SK-N-SH treated with all-trans-retinoic acid at 6 μM for 48 hours (cell line): ENCODE data around the gene SVOPL.

Experiments
- ATAC-seq: fragments of 200-7000 bp; cut with Tn5 transposase; 3 replicates; pipeline ENCODE4 v1.9.1; 2020; ENCODE audit warnings: mild to moderate bottlenecking, moderate library complexity
- BACH2 ChIP-seq: fragments of 250-450 bp; sonication (Bioruptor Pico); IDR thresholded peaks from 2 replicates; pipeline ENCODE4 v1.9.0; 2021; ENCODE audit warnings: mild to moderate bottlenecking, borderline replicate concordance
- CREB5 ChIP-seq: fragments of 250-450 bp; sonication (Bioruptor Pico); IDR thresholded peaks from 2 replicates; pipeline ENCODE4 v1.5.1; 2020; ENCODE audit warnings: low read depth, mild to moderate bottlenecking, moderate library complexity
- CSDC2 ChIP-seq: fragments of 250-450 bp; sonication (Bioruptor Pico); IDR thresholded peaks from 2 replicates; pipeline ENCODE4 v1.5.0; 2020; ENCODE audit warnings: mild to moderate bottlenecking, moderate library complexity
- ESRRG ChIP-seq: fragments of 250-450 bp; sonication (Bioruptor Pico); IDR thresholded peaks from 2 replicates; pipeline ENCODE4 v1.6.1; 2021; ENCODE audit warnings: mild to moderate bottlenecking
- GLIS3 ChIP-seq: fragments of 250-450 bp; sonication (Bioruptor Pico); IDR thresholded peaks from 2 replicates; pipeline ENCODE4 v1.5.0; 2020; ENCODE audit warnings: mild to moderate bottlenecking, moderate library complexity
- ISL1 ChIP-seq: fragments of 250-450 bp; sonication (Bioruptor Pico); IDR thresholded peaks from 2 replicates; pipeline ENCODE4 v2.1.2; 2022; ENCODE audit warnings: mild to moderate bottlenecking, moderate library complexity
- OSR1 ChIP-seq: fragments of 250-450 bp; sonication (Bioruptor Pico); IDR thresholded peaks from 2 replicates; pipeline ENCODE4 v1.8.0; 2022; ENCODE audit warnings: moderate library complexity, mild to moderate bottlenecking, inconsistent platforms
- PATZ1 ChIP-seq: fragments of 250-450 bp; sonication (Bioruptor Pico); IDR thresholded peaks from 2 replicates; pipeline ENCODE4 v1.8.0; 2020; ENCODE audit warnings: mild to moderate bottlenecking, moderate library complexity, borderline replicate concordance
- POU6F1 ChIP-seq: fragments of 250-450 bp; sonication (Bioruptor Pico); IDR thresholded peaks from 2 replicates; pipeline ENCODE4 v1.8.0; 2021; ENCODE audit warnings: low read depth, mild to moderate bottlenecking, moderate library complexity, borderline replicate concordance
- PPARA ChIP-seq: fragments of 250-450 bp; sonication (Bioruptor Pico); IDR thresholded peaks from 2 replicates; pipeline ENCODE4 v1.5.0; 2020; ENCODE audit warnings: mild to moderate bottlenecking, borderline replicate concordance
- RARB ChIP-seq: fragments of 250-450 bp; sonication (Bioruptor Pico); IDR thresholded peaks from 2 replicates; pipeline ENCODE4 v1.8.0; 2021; ENCODE audit warnings: mild to moderate bottlenecking, moderate library complexity
- SNAI2 ChIP-seq: fragments of 250-450 bp; sonication (Bioruptor Pico); IDR thresholded peaks from 2 replicates; pipeline ENCODE4 v1.5.0; 2020; ENCODE audit warnings: mild to moderate bottlenecking, moderate library complexity
- TCF4 ChIP-seq: fragments of 250-450 bp; sonication (Bioruptor Pico); IDR thresholded peaks from 2 replicates; pipeline ENCODE4 v1.8.0; 2021; ENCODE audit warnings: mild to moderate bottlenecking, moderate library complexity, borderline replicate concordance
- TOX ChIP-seq: fragments of 250-450 bp; sonication (Bioruptor Pico); IDR thresholded peaks from 2 replicates; pipeline ENCODE4 v1.8.0; 2021; ENCODE audit warnings: mild to moderate bottlenecking, moderate library complexity, borderline replicate concordance
- TSHZ2 ChIP-seq: fragments of 250-450 bp; sonication (Bioruptor Pico); IDR thresholded peaks from 2 replicates; pipeline ENCODE4 v1.5.0; 2020; ENCODE audit warnings: mild to moderate bottlenecking, moderate library complexity
- ZC3H10 ChIP-seq: fragments of 250-450 bp; sonication (Bioruptor Pico); IDR thresholded peaks from 2 replicates; pipeline ENCODE4 v1.5.1; 2021; ENCODE audit warnings: mild to moderate bottlenecking, moderate library complexity
- ZFP3 ChIP-seq: fragments of 250-450 bp; sonication (Bioruptor Pico); IDR thresholded peaks from 2 replicates; pipeline ENCODE4 v1.5.0; 2020; ENCODE audit warnings: mild to moderate bottlenecking, moderate library complexity
- ZFP30 ChIP-seq: fragments of 450-650 bp; formaldehyde crosslinking; IDR thresholded peaks from 2 replicates; pipeline ENCODE4 v1.5.0; 2022; ENCODE audit warnings: mild to moderate bottlenecking, moderate library complexity
- ZNF70 ChIP-seq: fragments of 450-650 bp; formaldehyde crosslinking; IDR thresholded peaks from 2 replicates; pipeline ENCODE4 v1.5.0; 2020; ENCODE audit warnings: mild to moderate bottlenecking, moderate library complexity
- ZNF8 ChIP-seq: fragments of 450-650 bp; formaldehyde crosslinking; IDR thresholded peaks from 2 replicates; pipeline ENCODE4 v1.5.0; 2020; ENCODE audit warnings: mild to moderate bottlenecking, moderate library complexity

SVOPL gene

GRCh38 chr7:138661069-138661635 is 40.0 kb downstream of the SVOPL start (continued):
- TF ChIP-seq CREB5: no peak
- TF ChIP-seq POU6F1: 0 out of 2 replicates have a peak, but pooled peaks have one; percentile 12
- peak; percentile 53; the same call in 1 of the 2 replicates for TF ChIP-seq SNAI2 (CRISPR knock-in tag)
- no peak for TF ChIP-seq RARB (CRISPR knock-in tag)
- TF ChIP-seq ZC3H10 (CRISPR knock-in tag): no peak
- TF ChIP-seq ZFP30 (CRISPR knock-in tag): no peak
- TF ChIP-seq TSHZ2 (CRISPR knock-in tag): peak; percentile 77
- no peak for TF ChIP-seq TCF4 (CRISPR knock-in tag)
- TF ChIP-seq CSDC2 (CRISPR knock-in tag): no peak

- no peak for ATAC-seq
- TF ChIP-seq TCF4 (CRISPR knock-in tag) (no peak), ZNF8 (CRISPR knock-in tag) (no peak), ISL1 (CRISPR knock-in tag) (no peak), POU6F1 (no peak), SNAI2 (CRISPR knock-in tag) (no peak), ZNF70 (CRISPR knock-in tag) (no peak), ESRRG (no peak), GLIS3 (CRISPR knock-in tag) (no peak), BACH2 (CRISPR knock-in tag) (no peak), OSR1 (CRISPR knock-in tag) (no peak), TOX (CRISPR knock-in tag) (no peak), PATZ1 (CRISPR knock-in tag) (no peak), PPARA (no peak), CREB5 (no peak), ZFP3 (no peak), CSDC2 (CRISPR knock-in tag) (no peak)
Observed at GRCh38 chr7:138658889-138659288, 42.3 kb downstream of the SVOPL start.

GRCh38 chr7:138657854-138658386 is 43.2 kb downstream of the SVOPL start:
- TF ChIP-seq ZC3H10 (CRISPR knock-in tag) (no peak), SNAI2 (CRISPR knock-in tag) (no peak)
- no peak for ATAC-seq
